GM18867 (cell line): ENCODE results near the gene CEMIP2.
"Not testable (repeated sequence)": the region's sequence is repeated elsewhere in the genome, so short reads cannot be mapped to it uniquely, and the experiment has no call there.

ENCODE experiments used
- ATAC-seq: cut with Tn5 transposase; IDR thresholded peaks from one replicate; pipeline ENCODE4 v1.9.1; 2021; ENCODE audit warnings: mild to moderate bottlenecking, moderate library complexity; ENCODE audit not compliant: unreplicated experiment

Gene CEMIP2

DNA sequence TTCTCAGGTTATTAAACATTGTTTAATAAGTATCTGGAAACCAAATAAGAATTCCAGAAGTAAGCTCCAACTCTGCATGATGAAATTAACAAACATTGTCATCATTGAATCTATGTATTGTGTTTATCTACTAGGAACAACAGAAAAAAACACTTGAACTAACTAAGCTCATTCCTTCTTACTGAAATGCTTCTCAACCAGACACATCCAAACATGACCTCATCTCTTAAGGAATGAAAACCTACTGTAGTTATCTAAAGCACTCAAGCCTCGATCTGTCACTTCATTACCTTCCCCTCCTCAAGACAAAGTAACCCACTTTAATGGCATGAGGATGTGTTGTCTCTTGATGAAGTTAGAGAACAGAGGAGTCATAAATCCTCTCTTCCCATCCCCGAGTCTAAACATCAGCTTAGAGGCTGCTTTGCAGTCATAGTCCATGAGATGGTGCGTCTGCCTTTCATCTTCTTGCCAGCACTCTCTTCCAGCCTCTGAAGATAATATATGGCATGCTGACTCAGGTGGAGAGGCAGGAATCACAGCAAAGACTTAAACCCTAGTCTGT, 86.5 kb downstream of the CEMIP2 start:
- no peak for ATAC-seq

- ATAC-seq, result peak; percentile 55
These were observed 87.1 kb downstream of the CEMIP2 start for GRCh38 chr9:71681104-71681707.

DNA sequence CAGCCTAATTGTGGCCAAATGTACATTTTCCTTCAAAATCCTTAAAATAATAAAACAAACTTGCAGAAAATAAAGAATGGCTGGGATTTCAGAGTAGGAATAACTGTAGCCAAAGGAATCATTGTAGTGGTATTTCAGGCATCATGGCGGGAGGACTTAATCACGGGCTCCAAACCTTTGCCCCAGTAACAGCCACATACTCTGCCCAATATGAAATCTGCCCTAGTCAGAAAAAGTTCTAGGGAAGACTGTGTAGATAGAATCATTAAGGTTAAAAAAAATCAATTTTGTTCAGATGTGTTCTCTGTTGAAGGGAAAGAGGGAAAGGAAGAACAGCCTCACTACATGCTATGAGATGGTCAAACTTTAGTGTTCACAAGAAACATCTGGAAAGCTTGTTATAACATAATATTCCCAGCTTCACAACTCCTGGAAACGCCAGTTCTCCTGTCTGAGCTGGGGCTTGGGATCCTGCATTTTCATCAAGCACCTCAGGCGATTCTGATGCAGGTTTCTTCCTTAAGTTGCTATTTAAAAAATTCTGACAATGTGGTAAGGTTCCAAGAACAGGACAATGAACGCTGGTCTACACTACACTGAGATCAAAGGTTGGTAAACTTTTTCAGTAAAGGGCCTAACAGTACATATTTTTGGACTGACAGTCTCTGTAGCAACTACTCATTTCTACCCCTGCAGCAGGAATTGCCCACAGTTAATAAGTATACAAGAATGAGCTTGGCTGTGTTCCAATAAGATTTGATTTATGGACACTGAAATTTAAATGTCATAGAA, 87.9 kb downstream of the CEMIP2 start:
- ATAC-seq, result peak; percentile 35

DNA sequence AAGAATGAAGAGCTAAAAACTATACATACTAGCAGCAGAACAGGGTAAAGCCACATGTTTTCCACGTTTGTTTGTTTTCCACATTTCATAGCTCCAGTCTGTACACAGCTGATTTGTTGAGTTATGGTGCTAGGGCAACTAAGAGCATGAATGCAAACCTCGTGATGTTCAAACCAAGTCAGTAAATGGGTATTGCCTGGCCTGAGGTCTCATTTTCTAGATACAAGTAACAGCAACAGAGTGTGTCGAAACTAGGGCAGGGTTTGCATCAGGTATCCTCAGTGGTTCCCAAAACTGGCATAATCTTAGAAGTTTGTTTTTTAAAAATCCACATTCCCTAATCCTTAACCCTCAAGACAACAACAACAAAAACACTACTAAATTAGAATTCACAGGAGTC, 89.3 kb downstream of the CEMIP2 start:
- no peak for ATAC-seq

DNA sequence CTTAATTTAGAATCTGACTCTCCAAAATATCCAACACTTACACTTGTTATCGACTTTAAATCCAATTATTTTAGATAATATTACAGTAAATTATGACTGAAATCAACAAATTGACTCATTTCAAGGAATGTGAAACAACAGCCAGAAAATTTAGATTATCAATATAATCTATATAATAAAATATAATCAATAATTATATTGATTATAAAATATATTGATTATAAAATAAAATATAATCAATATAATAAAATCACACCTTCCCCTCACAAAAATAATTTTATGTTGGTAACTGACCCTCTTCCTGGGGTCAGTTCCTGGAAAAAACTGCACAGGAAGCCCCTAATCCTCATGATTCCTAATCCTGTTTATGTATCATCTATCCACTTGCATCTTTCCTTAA, 91.1 kb downstream of the CEMIP2 start:
- no peak for ATAC-seq

- no peak for ATAC-seq
These were observed 91.9 kb downstream of the CEMIP2 start for GRCh38 chr9:71676460-71676859.

GRCh38 chr9:71675857-71676165, 92.5 kb downstream of the CEMIP2 start:
- no peak for ATAC-seq

DNA sequence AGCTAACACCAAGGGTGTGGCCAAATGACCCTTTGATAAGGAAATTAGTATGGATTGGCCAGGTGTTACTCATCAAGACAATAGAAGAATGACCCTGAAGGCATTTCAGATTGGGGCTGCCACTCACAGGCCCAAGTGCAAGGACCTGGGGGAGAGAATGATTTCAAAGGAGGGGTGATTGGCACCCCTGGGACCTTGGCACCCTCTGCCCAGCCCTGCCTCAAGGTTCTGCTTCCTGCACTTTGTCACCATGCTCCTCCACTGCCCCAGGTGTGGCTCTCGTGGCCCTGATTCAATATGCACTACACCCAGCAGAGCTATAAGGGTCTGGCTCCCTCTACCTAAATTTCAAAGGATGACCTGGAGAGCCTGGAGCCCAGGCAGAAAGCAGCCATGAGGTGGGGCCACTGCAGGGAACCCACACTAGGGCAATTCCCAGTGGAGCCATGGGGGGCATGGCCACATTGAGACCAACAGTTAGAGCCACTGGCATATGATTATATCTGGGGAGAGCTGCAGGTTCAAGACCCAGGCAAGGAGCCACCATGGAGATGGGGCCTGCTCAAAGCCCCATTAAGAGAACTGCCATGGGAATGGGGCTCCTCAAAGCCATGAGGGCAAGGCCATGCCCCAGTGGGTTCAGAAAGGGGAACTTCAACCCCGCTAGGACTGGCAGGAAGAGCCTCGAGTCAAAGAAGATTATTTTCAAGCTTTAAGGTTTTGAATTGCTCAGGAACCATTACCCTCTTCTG, 93.0 kb downstream of the CEMIP2 start:
- no peak for ATAC-seq

DNA sequence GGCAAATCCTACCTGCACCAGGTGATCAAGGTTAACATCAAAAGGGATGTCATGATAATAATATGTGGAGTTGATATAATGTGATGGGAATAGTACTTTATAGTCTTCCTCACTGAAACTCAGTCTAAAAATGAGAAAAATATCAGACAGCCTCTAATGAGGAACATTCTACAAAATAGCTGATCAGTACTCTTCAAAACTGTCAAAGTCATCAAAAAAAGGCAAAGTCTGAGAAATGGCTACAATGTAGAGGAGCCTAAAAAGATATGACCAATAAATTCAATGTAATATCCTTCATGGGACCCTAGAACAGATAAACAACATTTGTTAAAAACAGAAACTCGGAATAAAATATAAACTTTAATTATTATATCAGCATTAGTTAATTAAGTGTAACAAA, 95.7 kb downstream of the CEMIP2 start:
- no peak for ATAC-seq

DNA sequence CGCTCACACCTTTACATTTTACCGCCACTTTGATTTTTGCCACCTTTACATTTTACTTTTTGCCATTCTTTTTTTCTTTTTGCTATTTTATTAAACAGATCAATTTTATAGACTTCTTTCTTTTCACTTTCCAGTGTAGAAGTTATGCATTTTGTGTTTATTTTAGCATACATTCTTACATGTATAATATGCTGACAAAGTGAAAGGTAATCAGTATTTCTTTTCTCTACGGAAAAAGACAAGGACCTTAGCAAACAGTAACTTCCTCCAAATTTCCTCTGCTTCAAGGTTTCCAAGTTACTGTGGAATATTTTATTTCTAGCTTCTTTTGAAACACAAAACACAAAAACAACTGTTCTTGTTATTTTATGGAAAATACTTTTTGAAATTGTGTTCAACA, 97.0 kb downstream of the CEMIP2 start:
- no peak for ATAC-seq

DNA sequence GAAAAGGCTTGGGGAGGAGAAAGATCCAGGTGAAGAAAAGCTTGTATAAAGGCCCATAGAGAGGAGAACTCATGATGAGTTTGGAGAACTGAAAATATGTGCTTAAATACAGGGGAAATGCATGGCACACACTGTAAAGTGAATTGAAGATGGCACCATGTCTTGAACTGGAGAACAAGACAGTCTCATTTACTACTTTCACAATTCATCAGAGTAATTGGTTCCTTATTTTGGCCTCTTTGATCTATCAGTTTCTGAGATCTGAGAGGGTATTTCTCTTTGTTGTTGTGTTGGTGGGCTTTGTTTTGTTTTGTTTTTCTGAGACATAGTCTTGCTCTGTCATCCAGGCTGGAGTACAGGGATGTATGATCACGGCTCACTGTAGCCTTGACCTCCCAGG, 98.2 kb downstream of the CEMIP2 start:
- peak; percentile 77 for ATAC-seq

GRCh38 chr9:71669284-71669995, 98.9 kb downstream of the CEMIP2 start:
- no peak for ATAC-seq

DNA sequence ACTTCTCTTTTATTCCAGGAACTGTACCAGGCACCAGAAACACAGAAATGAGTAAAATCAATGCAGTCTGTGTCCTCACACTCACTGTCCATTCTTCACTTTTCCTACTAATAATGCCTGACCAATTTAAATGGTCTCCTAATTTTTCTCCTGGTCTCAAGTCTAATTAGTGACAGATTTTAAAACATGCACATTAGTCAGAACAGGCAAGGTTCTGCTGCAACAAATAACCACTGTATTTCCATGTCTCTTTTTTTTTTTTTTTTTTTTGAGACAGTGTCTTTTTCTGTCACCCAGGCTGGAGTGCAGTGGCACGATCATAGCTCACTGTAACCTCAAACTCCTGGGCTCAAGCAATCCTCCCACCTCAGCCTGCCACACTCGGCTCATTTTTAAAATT, 99.6 kb downstream of the CEMIP2 start:
- no peak for ATAC-seq

- ATAC-seq, result no peak
These were observed 103.1 kb downstream of the CEMIP2 start for GRCh38 chr9:71665247-71665646.

GRCh38 chr9:71664566-71664965, 103.7 kb downstream of the CEMIP2 start:
- no peak for ATAC-seq

DNA sequence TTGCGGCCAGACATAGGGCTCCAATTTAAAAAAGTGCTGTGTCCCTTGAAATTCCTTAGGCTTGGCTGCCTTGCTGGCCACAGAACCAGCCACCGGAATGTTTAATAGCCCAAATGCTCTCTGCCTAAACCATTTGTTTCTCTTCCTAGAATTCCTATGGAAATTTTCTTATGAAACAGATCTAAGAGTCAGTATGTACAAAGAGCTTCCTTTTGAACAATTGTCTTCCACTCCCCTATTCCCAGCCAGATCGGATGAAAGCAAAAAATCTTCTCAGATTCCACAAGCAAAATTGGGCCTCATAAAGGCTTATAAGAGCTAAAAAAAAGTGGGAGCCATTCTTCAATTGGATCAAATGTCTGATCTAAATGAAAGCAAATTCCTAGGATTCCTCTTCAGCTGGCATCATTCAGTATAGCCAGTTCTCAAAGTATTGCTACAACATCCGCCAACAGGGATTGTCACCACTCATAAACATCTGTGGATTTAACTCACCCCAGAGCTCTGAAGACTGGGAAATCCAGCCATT, 104.3 kb downstream of the CEMIP2 start:
- no peak for ATAC-seq

DNA sequence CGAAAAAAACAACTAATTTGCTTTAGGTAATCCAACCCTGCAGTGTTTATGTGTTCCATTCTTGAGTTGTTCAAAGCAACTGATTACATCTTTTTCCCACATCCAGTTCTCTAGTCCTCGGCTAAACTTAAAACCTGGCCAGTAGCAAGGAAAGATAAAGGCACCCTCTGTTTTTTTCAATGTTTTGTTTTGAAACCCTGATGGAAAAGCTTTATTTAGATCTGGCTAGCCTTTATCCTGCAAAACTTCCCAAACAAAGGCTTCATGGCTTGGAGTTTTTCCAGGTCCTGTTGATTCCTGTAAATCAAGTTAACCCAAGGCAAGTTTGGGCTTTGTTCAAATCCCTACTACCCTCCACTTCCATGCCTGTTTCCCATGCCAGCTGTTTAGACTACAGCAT, 105.1 kb downstream of the CEMIP2 start:
- ATAC-seq, result no peak

- no peak for ATAC-seq
These were observed 106.2 kb downstream of the CEMIP2 start for GRCh38 chr9:71662082-71662481.

- ATAC-seq, result not testable (repeated sequence)
These were observed 111.0 kb downstream of the CEMIP2 start for GRCh38 chr9:71657276-71657675.

- no peak for ATAC-seq
These were observed 111.8 kb downstream of the CEMIP2 start for GRCh38 chr9:71656496-71656895.

- ATAC-seq, result no peak
These were observed 112.5 kb downstream of the CEMIP2 start for GRCh38 chr9:71655778-71656177.
